Measurements from ENCODE around the gene CBX5. TPM values are rescaled to one million over a fixed set of nuclear protein-coding genes. Genes with fewer than 3 reads are reported as not detected.
"Not testable (repeated sequence)": the region's sequence is repeated elsewhere in the genome, so short reads cannot be mapped to it uniquely, and the experiment has no call there.

The CBX5 gene
- total and polyA plus RNA-seq, 2 donors, result 8.4 to 48.1 TPM

GRCh38 chr12:54199917-54200316 is 80.0 kb downstream of the CBX5 start:
- H3K4me1 ChIP-seq (ENCODE audit: control insufficient read depth in 2 of 2, insufficient read depth in 2 of 2, low read length in 2 of 2), result no peaks in the 10 kb centered on the region
- no peak overlapping the region for H3K4me3 ChIP-seq (ENCODE audit: low read length in 2 of 2)
- no peaks in the 10 kb centered on the region for H3K36me3 ChIP-seq (ENCODE audit: control insufficient read depth in 2 of 2, insufficient read depth in 2 of 2, low read length in 1 of 2)
- peaks cover 0 to 1% of the 10 kb centered on the region in 2 donors for H3K9me3 ChIP-seq (ENCODE audit: control insufficient read depth in 2 of 2, insufficient read depth in 1 of 2, low read length in 1 of 2)
- DNase-seq (ENCODE audit: low read depth in 6 of 9, low spot score in 9 of 9), result no peak
- peaks cover 42 to 92% of the 10 kb centered on the region in 2 donors for H3K27me3 ChIP-seq (ENCODE audit: control insufficient read depth in 2 of 2, insufficient read depth in 1 of 2, low read length in 1 of 2)
- 57% methylated on average over 3 of the region's 3 CpGs for WGBS
- no peak overlapping the region for H3K27ac ChIP-seq (ENCODE audit: low read depth in 1 of 2, low read length in 1 of 2)

- Histone ChIP-seq H3K27me3 (ENCODE audit: control insufficient read depth in 2 of 2, insufficient read depth in 1 of 2, low read length in 1 of 2) (peaks cover 41 to 93% of the 10 kb centered on the region in 2 donors), H3K4me1 (ENCODE audit: control insufficient read depth in 2 of 2, insufficient read depth in 2 of 2, low read length in 2 of 2) (no peaks in the 10 kb centered on the region), H3K9me3 (ENCODE audit: control insufficient read depth in 2 of 2, insufficient read depth in 1 of 2, low read length in 1 of 2) (no peaks in the 10 kb centered on the region), H3K4me3 (ENCODE audit: low read length in 2 of 2) (no peak overlapping the region), H3K36me3 (ENCODE audit: control insufficient read depth in 2 of 2, insufficient read depth in 2 of 2, low read length in 1 of 2) (no peaks in the 10 kb centered on the region), H3K27ac (ENCODE audit: low read depth in 1 of 2, low read length in 1 of 2) (no peak overlapping the region)
- no peak for DNase-seq (ENCODE audit: low read depth in 6 of 9, low spot score in 9 of 9)
- 74% methylated on average over 6 of the region's 6 CpGs for WGBS
These were observed 80.9 kb downstream of the CBX5 start for GRCh38 chr12:54199034-54199433.

GRCh38 chr12:54197431-54197909 is 82.5 kb downstream of the CBX5 start:
- H3K27me3 ChIP-seq (ENCODE audit: control insufficient read depth in 2 of 2, insufficient read depth in 1 of 2, low read length in 1 of 2), result peaks cover 41 to 95% of the 10 kb centered on the region in 2 donors
- DNase-seq (ENCODE audit: low read depth in 6 of 9, low spot score in 9 of 9), result no peak

GRCh38 chr12:54197010-54197409 is 82.9 kb downstream of the CBX5 start:
- DNase-seq (ENCODE audit: low read depth in 6 of 9, low spot score in 9 of 9), result no peak
- Histone ChIP-seq H3K27me3 (ENCODE audit: control insufficient read depth in 2 of 2, insufficient read depth in 1 of 2, low read length in 1 of 2) (peaks cover 43 to 97% of the 10 kb centered on the region in 2 donors), H3K9me3 (ENCODE audit: control insufficient read depth in 2 of 2, insufficient read depth in 1 of 2, low read length in 1 of 2) (no peaks in the 10 kb centered on the region), H3K4me1 (ENCODE audit: control insufficient read depth in 2 of 2, insufficient read depth in 2 of 2, low read length in 2 of 2) (no peaks in the 10 kb centered on the region), H3K27ac (ENCODE audit: low read depth in 1 of 2, low read length in 1 of 2) (no peak overlapping the region), H3K4me3 (ENCODE audit: low read length in 2 of 2) (no peak overlapping the region), H3K36me3 (ENCODE audit: control insufficient read depth in 2 of 2, insufficient read depth in 2 of 2, low read length in 1 of 2) (no peaks in the 10 kb centered on the region)
- 77% methylated on average over 5 of the region's 5 CpGs for WGBS

More at GRCh38 chr12:54197431-54197909, 82.5 kb downstream of the CBX5 start:
- WGBS, result 71% methylated on average over 8 of the region's 8 CpGs
- Histone ChIP-seq H3K4me1 (ENCODE audit: control insufficient read depth in 2 of 2, insufficient read depth in 2 of 2, low read length in 2 of 2) (no peaks in the 10 kb centered on the region), H3K9me3 (ENCODE audit: control insufficient read depth in 2 of 2, insufficient read depth in 1 of 2, low read length in 1 of 2) (no peaks in the 10 kb centered on the region), H3K4me3 (ENCODE audit: low read length in 2 of 2) (no peak overlapping the region), H3K36me3 (ENCODE audit: control insufficient read depth in 2 of 2, insufficient read depth in 2 of 2, low read length in 1 of 2) (no peaks in the 10 kb centered on the region), H3K27ac (ENCODE audit: low read depth in 1 of 2, low read length in 1 of 2) (no peak overlapping the region)

- peaks cover 45 to 97% of the 10 kb centered on the region in 2 donors for H3K27me3 ChIP-seq (ENCODE audit: control insufficient read depth in 2 of 2, insufficient read depth in 1 of 2, low read length in 1 of 2)
- no peak for DNase-seq (ENCODE audit: low read depth in 6 of 9, low spot score in 9 of 9)
- H3K36me3 ChIP-seq (ENCODE audit: control insufficient read depth in 2 of 2, insufficient read depth in 2 of 2, low read length in 1 of 2), result no peaks in the 10 kb centered on the region
- peaks cover 0 to 5% of the 10 kb centered on the region in 2 donors for H3K4me1 ChIP-seq (ENCODE audit: control insufficient read depth in 2 of 2, insufficient read depth in 2 of 2, low read length in 2 of 2)
- H3K9me3 ChIP-seq (ENCODE audit: control insufficient read depth in 2 of 2, insufficient read depth in 1 of 2, low read length in 1 of 2), result no peaks in the 10 kb centered on the region
- no peak overlapping the region for H3K4me3 ChIP-seq (ENCODE audit: low read length in 2 of 2)
- H3K27ac ChIP-seq (ENCODE audit: low read depth in 1 of 2, low read length in 1 of 2), result no peak overlapping the region
- WGBS, result 43% methylated on average over 5 of the region's 5 CpGs
These were observed 83.5 kb downstream of the CBX5 start for GRCh38 chr12:54196396-54196795.

- no peak overlapping the region for H3K4me3 ChIP-seq (ENCODE audit: low read length in 2 of 2)
- peaks cover 47 to 97% of the 10 kb centered on the region in 2 donors for H3K27me3 ChIP-seq (ENCODE audit: control insufficient read depth in 2 of 2, insufficient read depth in 1 of 2, low read length in 1 of 2)
- peaks cover 0 to 7% of the 10 kb centered on the region in 2 donors for H3K4me1 ChIP-seq (ENCODE audit: control insufficient read depth in 2 of 2, insufficient read depth in 2 of 2, low read length in 2 of 2)
- no peaks in the 10 kb centered on the region for H3K9me3 ChIP-seq (ENCODE audit: control insufficient read depth in 2 of 2, insufficient read depth in 1 of 2, low read length in 1 of 2)
- DNase-seq (ENCODE audit: low read depth in 6 of 9, low spot score in 9 of 9), result no peak
- H3K27ac ChIP-seq (ENCODE audit: low read depth in 1 of 2, low read length in 1 of 2), result no peak overlapping the region
- WGBS, result 7% methylated on average over 17 of the region's 17 CpGs
- no peaks in the 10 kb centered on the region for H3K36me3 ChIP-seq (ENCODE audit: control insufficient read depth in 2 of 2, insufficient read depth in 2 of 2, low read length in 1 of 2)
These were observed 84.1 kb downstream of the CBX5 start for GRCh38 chr12:54195737-54196347.

- Histone ChIP-seq H3K9me3 (ENCODE audit: control insufficient read depth in 2 of 2, insufficient read depth in 1 of 2, low read length in 1 of 2) (no peaks in the 10 kb centered on the region), H3K27me3 (ENCODE audit: control insufficient read depth in 2 of 2, insufficient read depth in 1 of 2, low read length in 1 of 2) (peaks cover 48 to 97% of the 10 kb centered on the region in 2 donors), H3K4me1 (ENCODE audit: control insufficient read depth in 2 of 2, insufficient read depth in 2 of 2, low read length in 2 of 2) (peaks cover 0 to 7% of the 10 kb centered on the region in 2 donors), H3K4me3 (ENCODE audit: low read length in 2 of 2) (no peak overlapping the region), H3K27ac (ENCODE audit: low read depth in 1 of 2, low read length in 1 of 2) (no peak overlapping the region), H3K36me3 (ENCODE audit: control insufficient read depth in 2 of 2, insufficient read depth in 2 of 2, low read length in 1 of 2) (no peaks in the 10 kb centered on the region)
- 48% methylated on average over 4 of the region's 4 CpGs for WGBS
- no peak for DNase-seq (ENCODE audit: low read depth in 6 of 9, low spot score in 9 of 9)
These were observed 84.7 kb downstream of the CBX5 start for GRCh38 chr12:54195080-54195736.

GRCh38 chr12:54194611-54195010 is 85.3 kb downstream of the CBX5 start:
- WGBS, result 92% methylated on average over 2 of the region's 2 CpGs
- H3K27me3 ChIP-seq (ENCODE audit: control insufficient read depth in 2 of 2, insufficient read depth in 1 of 2, low read length in 1 of 2), result peaks cover 48 to 94% of the 10 kb centered on the region in 2 donors

GRCh38 chr12:54193434-54193833 is 86.5 kb downstream of the CBX5 start:
- no peak for DNase-seq (ENCODE audit: low read depth in 6 of 9, low spot score in 9 of 9)
- Histone ChIP-seq H3K36me3 (ENCODE audit: control insufficient read depth in 2 of 2, insufficient read depth in 2 of 2, low read length in 1 of 2) (no peaks in the 10 kb centered on the region), H3K4me3 (ENCODE audit: low read length in 2 of 2) (no peak overlapping the region), H3K9me3 (ENCODE audit: control insufficient read depth in 2 of 2, insufficient read depth in 1 of 2, low read length in 1 of 2) (no peaks in the 10 kb centered on the region), H3K27ac (ENCODE audit: low read depth in 1 of 2, low read length in 1 of 2) (no peak overlapping the region), H3K27me3 (ENCODE audit: control insufficient read depth in 2 of 2, insufficient read depth in 1 of 2, low read length in 1 of 2) (peaks cover 48 to 83% of the 10 kb centered on the region in 2 donors), H3K4me1 (ENCODE audit: control insufficient read depth in 2 of 2, insufficient read depth in 2 of 2, low read length in 2 of 2) (peaks cover 4 to 7% of the 10 kb centered on the region in 2 donors)
- 80% methylated on average over 7 of the region's 7 CpGs for WGBS

More at GRCh38 chr12:54194611-54195010, 85.3 kb downstream of the CBX5 start:
- not testable (repeated sequence) for H3K36me3 ChIP-seq (ENCODE audit: control insufficient read depth in 2 of 2, insufficient read depth in 2 of 2, low read length in 1 of 2); H3K4me1 ChIP-seq (ENCODE audit: control insufficient read depth in 2 of 2, insufficient read depth in 2 of 2, low read length in 2 of 2); DNase-seq (ENCODE audit: low read depth in 6 of 9, low spot score in 9 of 9); H3K27ac ChIP-seq (ENCODE audit: low read depth in 1 of 2, low read length in 1 of 2); H3K4me3 ChIP-seq (ENCODE audit: low read length in 2 of 2); H3K9me3 ChIP-seq (ENCODE audit: control insufficient read depth in 2 of 2, insufficient read depth in 1 of 2, low read length in 1 of 2)

Measured in thymus (tissue), 11 donors.